Esophagus squamous epithelium (tissue), 4 donors: Measurements from ENCODE around the gene NCAPD2.

ENCODE experiments used
- POLR2A ChIP-seq, 4 donors: fragments of 450-650 bp; IDR thresholded peaks; one replicate each; pipeline ENCODE4 v1.6.1; 2017; ENCODE audit warnings: antibody characterized with exemption in 4 of 4, mild to moderate bottlenecking in 4 of 4, moderate library complexity in 3 of 4
- TF ChIP-seq, protein P1 (sequence below), 6 experiments: fragments of 450-650 bp in 4 of 6; fragments of 200-600 bp in 2 of 6; sonication (generic) in 2 of 6; IDR thresholded peaks; one replicate each; pipeline ENCODE4 v1.5.1; 2016 to 2019; ENCODE audit warnings: antibody characterized with exemption in 6 of 6, mild to moderate bottlenecking in 4 of 6, moderate library complexity in 4 of 6

DNA sequence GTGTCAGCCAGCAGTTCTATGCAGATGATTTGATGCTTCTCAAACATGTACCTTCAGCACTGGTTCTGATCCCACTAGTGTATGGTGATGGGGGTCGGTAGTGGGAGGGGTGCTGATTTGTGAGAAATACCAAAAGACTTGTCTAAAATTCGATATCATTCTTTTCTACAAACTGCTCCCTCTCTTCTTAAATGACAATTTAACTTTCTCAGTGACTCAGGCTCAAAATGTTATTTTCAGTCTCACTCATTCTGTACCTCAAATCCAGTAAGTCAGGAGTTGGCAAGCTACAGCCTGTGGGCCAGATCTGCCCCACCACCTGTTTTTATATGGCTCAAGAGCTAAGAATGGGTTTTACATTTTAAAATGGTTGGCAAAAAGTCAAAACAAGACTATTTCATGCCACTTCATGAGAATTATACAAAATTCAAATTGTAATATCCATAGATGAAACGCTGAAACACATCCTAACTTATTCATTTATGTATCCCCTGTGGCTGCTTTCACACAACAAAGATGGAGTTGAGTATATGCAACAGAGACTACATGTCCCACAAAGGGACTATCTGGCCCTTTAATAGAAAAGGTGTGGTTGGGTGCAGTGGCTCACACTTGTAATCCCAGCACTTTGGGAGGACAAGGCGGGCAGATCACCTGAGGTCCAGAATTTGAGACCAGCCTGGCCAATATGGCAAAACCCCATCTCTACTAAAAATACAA is 80.8 kb downstream of the NCAPD2 start:
- TF ChIP-seq, protein P1, sequence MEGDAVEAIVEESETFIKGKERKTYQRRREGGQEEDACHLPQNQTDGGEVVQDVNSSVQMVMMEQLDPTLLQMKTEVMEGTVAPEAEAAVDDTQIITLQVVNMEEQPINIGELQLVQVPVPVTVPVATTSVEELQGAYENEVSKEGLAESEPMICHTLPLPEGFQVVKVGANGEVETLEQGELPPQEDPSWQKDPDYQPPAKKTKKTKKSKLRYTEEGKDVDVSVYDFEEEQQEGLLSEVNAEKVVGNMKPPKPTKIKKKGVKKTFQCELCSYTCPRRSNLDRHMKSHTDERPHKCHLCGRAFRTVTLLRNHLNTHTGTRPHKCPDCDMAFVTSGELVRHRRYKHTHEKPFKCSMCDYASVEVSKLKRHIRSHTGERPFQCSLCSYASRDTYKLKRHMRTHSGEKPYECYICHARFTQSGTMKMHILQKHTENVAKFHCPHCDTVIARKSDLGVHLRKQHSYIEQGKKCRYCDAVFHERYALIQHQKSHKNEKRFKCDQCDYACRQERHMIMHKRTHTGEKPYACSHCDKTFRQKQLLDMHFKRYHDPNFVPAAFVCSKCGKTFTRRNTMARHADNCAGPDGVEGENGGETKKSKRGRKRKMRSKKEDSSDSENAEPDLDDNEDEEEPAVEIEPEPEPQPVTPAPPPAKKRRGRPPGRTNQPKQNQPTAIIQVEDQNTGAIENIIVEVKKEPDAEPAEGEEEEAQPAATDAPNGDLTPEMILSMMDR (IDR thresholded peaks at IDR 0.05) = no peak
- TF ChIP-seq POLR2A (IDR thresholded peaks at IDR 0.05) = no peak
